C4-2B (cell line): Measurements from ENCODE around the gene MATCAP1.

ENCODE experiments used
- H3K27ac ChIP-seq: fragments of 450-650 bp; 2 replicates; pipeline ENCODE4 v1.5.1; 2017
- CTCF ChIP-seq: fragments of 450-650 bp; conservative IDR thresholded peaks from 2 replicates; pipeline ENCODE4 v1.5.1; 2017; ENCODE audit warnings: mild to moderate bottlenecking
- ZFX ChIP-seq: fragments of 450-650 bp; IDR thresholded peaks from 2 replicates; pipeline ENCODE4 v1.6.1; 2017

MATCAP1 gene

GRCh38 chr16:67226804-67227566 lies 43.2 kb upstream of the MATCAP1 start, which contains the start of gene TMEM208:
Gene TMEM208, plus strand, starts transcription at chr16:67227130. Its CDS starts 89 bp downstream, at chr16:67227219.
- TF ChIP-seq ZFX (peak; percentile 13; the same call in 1 of the 2 replicates), CTCF (no peak)
- peak within 1 kb of the TSS; percentile 72 for H3K27ac ChIP-seq

- H3K27ac ChIP-seq: peak overlapping the region; percentile 72; the same call in 1 of the 2 replicates
Measured at GRCh38 chr16:67226295-67226803, 42.6 kb upstream of the MATCAP1 start.

GRCh38 chr16:67223992-67224391 lies 40.2 kb upstream of the MATCAP1 start:
- TF ChIP-seq CTCF (no peak), ZFX (no peak)
- peak overlapping the region; percentile 62 for H3K27ac ChIP-seq

More at GRCh38 chr16:67226295-67226803, 42.6 kb upstream of the MATCAP1 start:
- no peak for TF ChIP-seq CTCF
- no peak for TF ChIP-seq ZFX

- no peak for TF ChIP-seq ZFX
- no peak for TF ChIP-seq CTCF
- no peak overlapping the region for H3K27ac ChIP-seq
Measured at GRCh38 chr16:67216612-67217490, 33.1 kb upstream of the MATCAP1 start.

- TF ChIP-seq ZFX (no peak), CTCF (no peak)
- no peak overlapping the region for H3K27ac ChIP-seq
Measured at GRCh38 chr16:67215706-67216105, 31.9 kb upstream of the MATCAP1 start.

- 0 out of 2 replicates have a peak overlapping the region, but pooled peaks have one; percentile 1 for H3K27ac ChIP-seq
- TF ChIP-seq ZFX (no peak), CTCF (no peak)
Measured at GRCh38 chr16:67213197-67214019, 29.6 kb upstream of the MATCAP1 start.
